NCI-H2171 (cell line): Measurements from ENCODE around the gene MKLN1.
"Not testable (repeated sequence)": the region's sequence is repeated elsewhere in the genome, so short reads cannot be mapped to it uniquely, and the experiment has no call there.

Experiments used
- DNase-seq: peaks from one replicate; lab custom pipeline; 2025; lab: John Stamatoyannopoulos, UW

Gene MKLN1

GRCh38 chr7:131312838-131313237, 14.8 kb upstream of the MKLN1 start:
- DNase-seq, result no peak

DNA sequence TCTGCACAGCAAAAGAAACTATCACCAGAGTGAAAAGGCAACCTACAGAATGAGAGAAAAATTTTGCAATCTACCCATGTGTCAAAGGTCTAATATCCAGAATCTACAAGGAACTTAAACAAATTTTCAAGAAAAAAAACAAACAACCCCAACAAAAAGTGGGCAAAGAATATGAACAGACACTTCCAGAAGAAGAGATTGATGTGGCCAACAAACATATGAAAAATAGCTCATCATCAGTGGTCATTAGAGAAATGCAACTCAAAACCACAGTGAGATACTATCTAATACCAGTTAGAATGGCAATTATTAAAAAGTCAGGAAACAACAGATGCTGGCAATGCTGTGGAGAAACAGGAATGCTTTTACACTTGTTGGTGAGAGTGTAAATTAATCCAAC, 7.1 kb upstream of the MKLN1 start:
- no peak for DNase-seq

DNA sequence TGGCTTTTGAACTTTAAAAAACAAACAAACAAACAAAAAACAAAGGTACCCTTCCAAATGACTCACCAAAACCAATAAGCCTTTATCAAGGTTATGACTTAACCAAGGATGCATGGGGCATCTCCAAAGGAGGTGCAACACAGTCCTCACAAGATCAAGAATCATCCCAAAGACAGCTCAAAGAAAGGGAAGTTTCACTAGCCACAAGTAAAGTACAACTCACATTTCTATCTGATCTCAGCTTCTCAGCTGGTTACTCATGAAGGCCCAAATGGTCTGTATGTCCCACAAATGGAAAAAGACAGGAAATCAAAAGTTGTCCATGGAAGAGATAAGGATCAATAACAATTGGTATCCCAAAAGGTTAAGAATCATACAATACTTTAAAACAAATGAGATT, 6.0 kb upstream of the MKLN1 start:
- DNase-seq, result no peak

DNA sequence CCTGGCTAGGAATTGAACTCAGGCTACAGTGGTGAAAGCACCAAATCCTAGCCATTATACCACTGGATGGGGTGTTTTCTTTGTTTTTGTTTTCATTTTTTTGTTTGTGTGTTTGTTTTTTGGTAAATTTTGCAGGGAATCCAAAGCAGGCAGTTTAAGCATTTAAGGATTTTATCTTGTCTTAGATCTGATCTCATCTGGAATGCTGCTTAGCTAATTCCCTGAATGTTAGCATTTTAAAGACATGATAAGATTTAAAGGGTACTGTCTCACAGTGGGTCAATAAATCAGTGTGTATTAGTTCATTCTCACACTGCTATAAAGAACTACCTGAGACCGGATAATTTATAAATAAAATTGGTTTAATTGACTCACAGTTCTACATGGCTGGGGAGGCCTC, 5.6 kb upstream of the MKLN1 start:
- no peak for DNase-seq

DNA sequence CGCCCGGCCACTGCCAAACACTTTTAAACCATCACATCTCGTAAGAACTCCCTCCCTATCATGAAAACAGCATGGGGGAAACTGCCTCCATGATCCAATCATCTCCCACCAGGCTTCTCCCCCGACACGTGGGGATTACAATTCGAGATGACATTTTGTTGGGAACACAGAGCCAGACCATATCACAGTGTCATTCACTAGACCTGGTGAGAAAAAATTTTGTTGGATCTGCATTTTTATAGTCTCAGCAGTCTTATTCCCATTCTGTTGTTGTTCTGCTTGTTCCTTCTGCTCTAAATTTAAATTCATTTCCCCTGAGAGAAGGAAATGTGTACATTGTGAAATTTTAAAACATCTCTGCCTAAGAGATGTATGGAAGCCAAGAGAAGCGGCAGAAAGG, 4.8 kb upstream of the MKLN1 start:
- no peak for DNase-seq

DNA sequence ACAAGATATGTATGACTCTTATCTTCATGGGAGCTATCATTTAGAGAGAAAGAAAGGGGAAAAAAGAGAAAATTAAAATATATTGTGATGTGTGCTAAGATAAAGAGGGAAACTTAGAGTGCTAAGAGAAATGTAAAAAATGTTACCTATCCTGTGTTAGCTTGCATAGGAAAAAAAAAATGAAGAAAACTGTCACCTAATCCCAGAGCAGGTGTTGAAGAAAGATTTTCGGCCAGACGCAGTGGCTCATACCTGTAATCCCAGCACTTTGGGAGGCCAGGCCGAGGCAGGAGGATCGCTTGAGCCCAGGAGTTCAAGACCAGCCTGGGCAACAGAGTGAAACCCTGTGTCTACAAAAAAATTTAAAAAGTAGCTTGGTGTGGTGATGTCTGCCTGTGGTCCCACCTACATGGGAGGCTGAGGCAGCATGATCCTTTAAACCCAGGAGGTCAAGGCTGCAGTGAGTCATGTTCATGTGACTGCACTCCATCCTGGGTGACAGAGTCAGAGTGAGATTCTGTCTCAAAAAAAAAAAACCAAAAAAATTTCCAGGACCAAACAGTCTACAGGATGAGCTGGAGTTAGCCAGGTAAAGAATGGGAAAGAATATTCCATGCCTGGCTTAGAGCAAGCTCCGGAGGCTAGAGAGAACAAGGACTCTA, 2.4 kb upstream of the MKLN1 start:
- no peak for DNase-seq

GRCh38 chr7:131326576-131326975, 1.1 kb upstream of the MKLN1 start:
- DNase-seq, result no peak

DNA sequence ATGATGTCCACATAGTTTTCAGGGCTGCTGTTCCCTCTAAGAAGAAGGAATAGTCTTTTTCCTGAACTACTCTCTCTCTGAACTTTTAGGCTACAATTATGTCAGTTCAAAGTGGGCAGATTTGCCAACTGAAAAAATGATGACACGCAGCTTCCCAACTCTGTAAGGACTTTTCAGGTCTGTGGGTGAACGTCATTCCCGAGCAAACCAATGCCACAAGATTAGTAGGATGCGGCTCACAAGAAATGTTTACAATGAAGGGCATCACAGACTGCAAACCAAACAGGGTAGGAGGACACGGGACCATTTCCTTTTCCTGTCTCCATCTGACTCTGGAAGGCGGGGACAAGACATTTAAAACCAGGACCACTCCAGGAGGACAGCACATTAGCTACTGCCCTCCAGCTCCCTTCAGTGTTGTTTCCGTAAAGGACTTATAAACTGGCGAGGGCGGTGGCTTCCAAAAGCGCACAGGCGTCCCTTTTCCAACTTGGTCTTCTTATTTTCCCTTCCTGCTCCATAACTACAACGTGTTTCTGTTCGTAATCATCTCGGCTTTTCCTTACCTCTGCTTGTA, 539 bp upstream of the MKLN1 start:
- no peak for DNase-seq

DNA sequence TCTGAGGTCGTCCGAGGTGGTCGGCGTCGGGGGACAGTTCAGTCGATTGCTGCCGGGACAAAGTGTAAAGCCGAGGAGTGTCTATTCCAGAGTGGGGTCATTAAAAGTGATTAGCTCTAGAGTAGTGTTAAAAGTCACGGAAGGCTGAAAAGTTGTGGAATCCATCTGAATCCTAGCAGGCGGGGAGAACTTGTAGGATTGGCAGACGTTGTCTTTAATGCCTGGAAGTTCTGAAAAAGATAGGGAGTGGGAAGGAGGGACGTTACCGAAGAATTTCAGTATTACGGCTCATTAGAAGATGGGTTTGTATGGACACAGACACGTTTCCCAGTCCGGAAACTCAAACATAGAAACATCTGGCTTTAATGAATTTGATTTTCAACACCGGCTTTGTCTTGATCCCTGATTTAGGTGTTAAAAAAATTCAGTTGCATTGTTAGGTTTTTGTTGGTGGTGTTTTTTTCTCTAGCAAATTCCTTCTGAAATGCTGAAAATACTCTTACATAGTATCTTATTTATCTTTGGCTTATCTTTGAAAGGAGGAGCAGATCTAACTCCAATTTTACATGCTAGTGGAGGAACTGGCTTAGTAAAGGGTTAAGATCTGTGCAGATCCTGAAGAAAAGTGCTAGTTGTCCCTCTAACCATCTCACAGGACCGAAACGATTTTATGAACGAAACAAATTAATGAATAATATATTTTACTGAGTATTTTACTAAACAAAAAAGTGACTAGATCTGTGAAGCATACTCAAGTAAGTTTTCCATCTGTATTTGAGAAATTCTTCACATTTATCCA, 900 bp downstream of the MKLN1 start:
- DNase-seq, result no peak

- DNase-seq, result no peak
Measured at GRCh38 chr7:131329176-131329570, 1.5 kb downstream of the MKLN1 start.

DNA sequence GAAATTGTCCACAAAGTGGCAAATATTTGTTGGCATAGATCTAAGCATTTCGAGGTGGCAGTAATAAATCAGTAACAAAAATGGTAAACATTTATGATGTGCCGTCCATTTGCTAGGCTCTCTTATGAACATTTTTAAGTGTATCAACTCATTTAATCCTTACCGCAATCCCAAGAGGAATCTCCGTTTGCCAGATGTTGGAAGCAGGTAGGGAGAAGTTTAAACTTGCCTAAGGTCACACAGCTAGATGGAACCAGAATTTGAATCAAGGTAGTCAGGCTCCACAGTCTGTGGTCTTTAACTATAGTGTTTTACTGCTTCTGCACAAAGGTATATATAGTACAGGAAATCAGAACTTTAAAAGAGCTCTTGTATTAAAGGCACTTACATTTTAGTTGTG, 2.6 kb downstream of the MKLN1 start:
- no peak for DNase-seq

DNA sequence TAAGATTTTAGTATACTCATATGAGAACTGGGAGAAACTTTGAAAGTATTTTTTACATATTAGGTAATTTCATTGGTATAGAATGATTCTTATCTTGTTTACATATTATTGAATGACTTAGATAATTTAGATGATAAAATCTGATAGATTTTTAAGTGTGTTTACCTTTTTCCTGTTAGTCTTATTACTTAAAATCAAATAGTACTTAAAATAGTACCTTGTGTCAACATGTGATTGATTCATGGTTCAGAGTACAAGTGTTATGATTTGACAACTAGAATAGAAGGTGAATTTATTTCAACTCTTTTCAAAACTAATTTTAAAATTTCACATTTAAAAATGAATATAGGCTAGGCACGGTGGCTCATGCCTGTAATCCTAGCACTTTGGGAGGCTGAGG, 4.1 kb downstream of the MKLN1 start:
- DNase-seq, result no peak

- not testable (repeated sequence) for DNase-seq
Measured at GRCh38 chr7:131332729-131333128, 5.1 kb downstream of the MKLN1 start.

DNA sequence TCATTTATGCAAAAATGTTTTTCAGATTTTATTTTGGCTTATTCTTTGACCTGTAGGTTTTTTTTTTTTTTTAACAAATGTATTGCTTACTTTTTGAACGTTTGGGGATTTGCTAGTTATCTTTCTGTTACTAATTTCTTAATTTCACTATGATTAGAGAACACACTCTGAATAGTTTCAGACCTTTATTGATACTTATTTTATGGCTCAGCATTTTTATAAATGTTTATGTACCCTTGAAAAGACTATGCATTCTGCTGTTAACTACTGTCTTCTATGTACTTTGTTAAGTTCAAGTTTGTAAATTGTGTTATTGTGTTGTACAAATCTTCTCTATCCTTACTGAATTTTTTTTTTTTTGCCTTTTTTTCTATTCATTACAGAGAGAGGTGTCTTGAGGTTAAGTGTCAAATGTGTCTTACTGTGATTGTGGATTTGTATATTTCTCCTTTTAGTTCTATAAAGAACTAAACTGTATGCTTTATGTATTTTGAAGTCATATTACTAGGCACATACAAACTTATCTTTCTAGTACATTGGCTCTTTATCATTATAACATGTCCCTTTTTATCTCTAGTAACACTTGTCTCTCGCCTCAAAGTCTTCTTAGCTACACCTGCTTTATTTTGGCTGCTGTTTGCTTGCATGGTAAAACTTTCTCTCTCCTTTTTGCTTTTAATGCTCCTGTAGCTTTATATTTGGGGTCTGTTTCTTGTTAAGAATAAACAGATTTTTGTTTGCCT, 8.1 kb downstream of the MKLN1 start:
- no peak for DNase-seq

- DNase-seq, result no peak
Measured at GRCh38 chr7:131336956-131337355, 9.3 kb downstream of the MKLN1 start.

DNA sequence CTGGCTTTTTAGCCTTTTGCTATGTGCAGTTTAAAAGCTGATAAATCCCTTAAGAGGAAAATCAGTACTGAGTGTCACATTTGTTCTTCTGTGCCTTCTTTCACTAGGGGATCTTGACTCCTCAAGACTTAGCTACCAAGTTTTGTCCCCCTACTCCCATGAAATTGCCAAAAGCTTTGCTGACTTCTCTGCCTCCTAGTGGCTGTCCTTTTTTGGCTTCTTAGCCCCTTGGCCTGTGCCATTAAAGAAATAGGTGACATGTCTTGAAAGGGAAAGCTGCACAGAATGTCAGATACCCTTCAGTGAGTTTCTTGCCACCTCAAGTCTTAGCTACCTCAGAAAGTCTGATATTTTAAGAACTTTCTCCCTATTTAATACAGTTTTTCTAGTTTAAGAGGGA, 10.5 kb downstream of the MKLN1 start:
- DNase-seq, result no peak

DNA sequence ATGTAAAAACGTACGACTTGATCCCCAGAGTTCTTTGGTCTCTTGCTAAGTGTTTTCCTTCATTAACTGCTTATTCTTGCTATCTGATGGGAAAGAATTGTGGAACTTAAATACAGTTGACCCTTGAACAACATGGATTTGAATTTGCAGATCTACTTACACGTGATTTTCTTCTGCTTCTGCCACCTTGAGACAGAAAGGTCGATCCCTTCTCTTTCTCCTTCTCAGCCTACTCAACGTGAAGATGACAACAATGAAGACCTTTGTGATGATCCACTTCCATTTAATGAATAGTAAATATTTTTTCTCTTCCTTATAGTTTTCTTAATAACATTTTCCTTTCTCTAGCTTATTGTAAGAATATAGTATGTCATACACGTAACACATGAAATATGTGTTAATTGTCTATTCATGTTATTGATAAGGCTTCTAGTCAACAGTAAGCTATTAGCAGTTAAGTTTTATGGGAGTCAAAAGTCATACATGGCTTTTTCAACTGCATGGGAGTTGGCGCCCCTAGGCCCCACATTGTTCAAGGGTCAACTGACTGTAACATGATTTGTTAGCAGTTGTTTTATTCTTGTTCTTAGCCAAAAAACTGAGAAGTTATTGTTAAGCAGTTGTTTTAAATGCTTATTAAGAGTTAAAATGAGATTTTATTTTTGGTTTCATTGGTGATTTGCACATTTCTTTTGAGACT, 11.2 kb downstream of the MKLN1 start:
- no peak for DNase-seq

GRCh38 chr7:131341690-131342089, 14.0 kb downstream of the MKLN1 start:
- DNase-seq, result no peak

DNA sequence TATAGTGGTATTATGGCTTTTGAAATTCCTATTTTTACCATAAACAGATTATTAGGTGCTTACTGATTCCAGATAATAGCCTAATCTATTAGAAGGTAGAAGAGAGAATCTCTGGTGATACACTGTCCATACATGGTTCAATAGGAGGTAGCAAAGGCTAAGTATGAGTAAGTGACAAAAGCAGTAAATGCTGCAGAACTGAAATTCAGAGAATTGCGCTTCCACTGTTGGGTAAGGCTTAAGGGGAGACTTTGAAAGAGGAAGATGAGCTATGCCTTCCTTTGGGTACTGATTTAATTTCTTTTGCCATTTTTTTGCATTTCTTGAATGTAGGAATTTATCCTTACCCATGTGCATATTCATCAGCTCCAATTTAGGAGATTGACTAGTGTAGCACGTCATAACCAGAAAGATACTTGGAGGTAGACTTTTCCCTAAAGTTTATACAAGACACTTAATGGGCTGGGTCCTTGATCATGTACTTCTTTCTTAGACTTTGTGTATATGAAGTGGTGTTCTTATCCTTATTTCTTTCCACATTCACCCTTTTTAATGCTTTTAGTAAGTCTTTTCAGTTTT, 15.3 kb downstream of the MKLN1 start:
- no peak for DNase-seq

GRCh38 chr7:131346885-131347592, 19.4 kb downstream of the MKLN1 start:
- DNase-seq, result no peak

- DNase-seq, result no peak
Measured at GRCh38 chr7:131352032-131352431, 24.4 kb downstream of the MKLN1 start.
